BE2C (cell line): ENCODE data around the gene EYS.

Source experiments
- DNase-seq: peaks from one replicate; pipeline ENCODE4 v3.0.0-alpha.2; 2020
- H3K27me3 ChIP-seq: fragments of 250-450 bp; sonication (Bioruptor Pico); 2 replicates; pipeline ENCODE4 v1.5.1; 2020; ENCODE audit warnings: mild to moderate bottlenecking
- H3K36me3 ChIP-seq: fragments of 250-450 bp; sonication (Bioruptor Pico); 2 replicates; pipeline ENCODE4 v1.5.1; 2020; ENCODE audit warnings: mild to moderate bottlenecking
- H3K4me1 ChIP-seq: fragments of 250-450 bp; sonication (Bioruptor Pico); 2 replicates; pipeline ENCODE4 v1.5.1; 2020
- H3K4me3 ChIP-seq: 2 replicates; pipeline ENCODE4 v1.5.1; 2011; ENCODE audit warnings: low read depth, low read length
- H3K9me3 ChIP-seq: fragments of 250-450 bp; sonication (Bioruptor Pico); 2 replicates; pipeline ENCODE4 v1.5.1; 2020
- TF ChIP-seq, protein P1 (sequence below): IDR thresholded peaks from 2 replicates; pipeline ENCODE4 v1.5.1; 2012; ENCODE audit warnings: mild to moderate bottlenecking, low read depth, low read length

The EYS gene

DNA sequence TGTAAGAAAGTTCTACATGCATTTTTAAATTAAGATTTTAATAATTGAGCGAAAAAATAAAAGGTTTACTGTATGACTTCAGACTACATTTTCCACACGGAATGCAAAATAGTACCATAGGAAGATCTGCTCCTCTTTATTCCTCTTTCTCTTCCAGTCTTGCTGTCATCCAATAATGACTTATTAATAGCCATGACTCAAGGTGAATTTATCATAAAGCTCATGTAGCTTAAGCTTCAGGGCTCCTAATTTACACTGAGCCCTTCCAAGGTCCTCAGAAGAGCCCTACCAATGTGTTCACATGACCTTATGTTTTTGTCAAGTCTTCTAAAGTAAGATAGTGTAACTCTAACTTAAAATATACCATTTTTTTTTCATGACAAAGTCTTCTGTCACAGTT, 1561.4 kb downstream of the EYS start:
- H3K9me3 ChIP-seq: no peaks in the 10 kb centered on the region

DNA sequence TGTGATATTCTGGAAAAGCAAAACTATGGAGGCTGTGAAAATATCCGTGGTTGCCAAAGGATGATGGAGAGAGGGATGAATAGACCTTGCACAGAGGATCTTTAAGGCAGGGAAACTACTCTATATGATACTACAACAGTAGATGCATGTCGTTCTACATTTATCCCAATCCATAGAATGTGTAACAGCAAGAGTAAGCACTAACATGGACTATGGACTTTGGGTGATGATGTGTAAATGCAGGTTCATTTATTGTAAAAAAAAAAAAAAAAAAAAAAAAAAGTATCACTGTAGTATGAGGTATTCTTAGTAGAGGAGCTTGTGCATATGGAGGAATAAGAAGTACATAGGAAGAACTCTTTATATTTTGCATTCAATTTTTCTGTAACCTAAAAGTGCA, 1563.9 kb downstream of the EYS start:
- TF ChIP-seq, protein P1, sequence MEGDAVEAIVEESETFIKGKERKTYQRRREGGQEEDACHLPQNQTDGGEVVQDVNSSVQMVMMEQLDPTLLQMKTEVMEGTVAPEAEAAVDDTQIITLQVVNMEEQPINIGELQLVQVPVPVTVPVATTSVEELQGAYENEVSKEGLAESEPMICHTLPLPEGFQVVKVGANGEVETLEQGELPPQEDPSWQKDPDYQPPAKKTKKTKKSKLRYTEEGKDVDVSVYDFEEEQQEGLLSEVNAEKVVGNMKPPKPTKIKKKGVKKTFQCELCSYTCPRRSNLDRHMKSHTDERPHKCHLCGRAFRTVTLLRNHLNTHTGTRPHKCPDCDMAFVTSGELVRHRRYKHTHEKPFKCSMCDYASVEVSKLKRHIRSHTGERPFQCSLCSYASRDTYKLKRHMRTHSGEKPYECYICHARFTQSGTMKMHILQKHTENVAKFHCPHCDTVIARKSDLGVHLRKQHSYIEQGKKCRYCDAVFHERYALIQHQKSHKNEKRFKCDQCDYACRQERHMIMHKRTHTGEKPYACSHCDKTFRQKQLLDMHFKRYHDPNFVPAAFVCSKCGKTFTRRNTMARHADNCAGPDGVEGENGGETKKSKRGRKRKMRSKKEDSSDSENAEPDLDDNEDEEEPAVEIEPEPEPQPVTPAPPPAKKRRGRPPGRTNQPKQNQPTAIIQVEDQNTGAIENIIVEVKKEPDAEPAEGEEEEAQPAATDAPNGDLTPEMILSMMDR: no peak
- H3K27me3 ChIP-seq: no peaks in the 10 kb centered on the region
- H3K4me1 ChIP-seq: peaks cover 6% of the 10 kb centered on the region; the same call in 1 of the 2 replicates
- H3K9me3 ChIP-seq: no peaks in the 10 kb centered on the region
- no peak for DNase-seq
- no peak overlapping the region for H3K4me3 ChIP-seq
- no peaks in the 10 kb centered on the region for H3K36me3 ChIP-seq

More for the DNA sequence above, 1561.4 kb downstream of the EYS start:
- Histone ChIP-seq H3K4me1 (peaks cover 6% of the 10 kb centered on the region; the same call in 1 of the 2 replicates), H3K27me3 (no peaks in the 10 kb centered on the region), H3K36me3 (no peaks in the 10 kb centered on the region), H3K4me3 (no peak overlapping the region)
- no peak for DNase-seq
- TF ChIP-seq, protein P1: no peak

DNA sequence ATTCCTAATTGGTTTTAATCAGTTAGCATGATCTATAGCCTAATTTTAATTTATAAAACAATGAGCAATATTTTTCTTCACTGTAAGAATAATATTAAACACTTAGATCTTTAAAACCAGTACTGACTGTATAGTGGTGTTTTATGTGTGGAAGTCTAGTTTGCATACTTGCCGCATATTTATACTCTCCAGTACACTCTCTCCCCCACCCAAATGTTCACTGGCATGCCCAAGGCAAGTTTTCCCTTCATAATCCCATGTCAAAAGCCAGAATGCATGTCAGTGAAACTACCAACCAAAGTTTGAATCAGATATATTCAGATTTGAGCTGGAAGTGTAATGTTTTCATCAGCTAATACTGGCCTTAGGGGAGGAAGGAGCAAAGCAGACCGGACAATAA, 1565.3 kb downstream of the EYS start:
- TF ChIP-seq, protein P1: no peak
- no peaks in the 10 kb centered on the region for H3K27me3 ChIP-seq
- H3K4me1 ChIP-seq: peaks cover 6% of the 10 kb centered on the region; the same call in 1 of the 2 replicates
- no peak overlapping the region for H3K4me3 ChIP-seq
- H3K9me3 ChIP-seq: no peaks in the 10 kb centered on the region
- DNase-seq: no peak
- H3K36me3 ChIP-seq: no peaks in the 10 kb centered on the region

DNA sequence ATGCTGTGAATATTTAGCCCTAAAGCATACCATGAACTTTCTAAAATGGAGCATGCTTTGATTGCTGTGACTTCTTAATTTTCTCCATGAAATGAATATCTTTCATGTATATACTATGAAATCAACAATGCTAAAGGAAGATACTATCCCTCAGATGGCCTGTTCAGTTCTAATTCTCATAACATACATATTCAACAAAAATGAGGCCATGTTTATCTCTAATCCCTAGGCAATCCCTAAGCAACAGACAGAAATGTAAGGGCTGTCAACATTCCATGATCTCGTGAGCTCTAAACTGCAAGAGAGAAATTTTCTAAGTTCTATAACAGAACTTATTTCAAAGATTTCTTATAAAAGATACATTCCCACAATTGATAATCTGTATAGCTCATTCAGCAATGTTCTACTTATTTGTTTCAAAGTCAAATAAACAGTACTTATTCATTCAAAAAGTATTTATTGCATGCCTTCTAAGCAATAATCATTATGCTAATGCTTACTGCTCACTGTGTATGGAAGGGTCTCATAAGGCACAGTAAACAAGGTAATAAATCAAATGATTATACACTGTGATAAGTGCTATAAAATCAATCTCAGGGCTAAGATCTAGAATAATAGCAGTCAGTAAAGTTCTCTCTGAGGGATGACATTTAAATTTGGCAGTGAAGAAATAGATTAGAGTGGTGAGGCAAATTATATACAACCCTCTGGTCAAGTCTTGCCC, 1578.6 kb downstream of the EYS start:
- Histone ChIP-seq H3K4me3 (no peak overlapping the region), H3K4me1 (peaks cover 8% of the 10 kb centered on the region), H3K27me3 (no peaks in the 10 kb centered on the region), H3K36me3 (no peaks in the 10 kb centered on the region), H3K9me3 (0 out of 2 replicates have a peak, but pooled peaks cover 3% of the 10 kb centered on the region)
- DNase-seq: no peak
- TF ChIP-seq, protein P1: no peak

DNA sequence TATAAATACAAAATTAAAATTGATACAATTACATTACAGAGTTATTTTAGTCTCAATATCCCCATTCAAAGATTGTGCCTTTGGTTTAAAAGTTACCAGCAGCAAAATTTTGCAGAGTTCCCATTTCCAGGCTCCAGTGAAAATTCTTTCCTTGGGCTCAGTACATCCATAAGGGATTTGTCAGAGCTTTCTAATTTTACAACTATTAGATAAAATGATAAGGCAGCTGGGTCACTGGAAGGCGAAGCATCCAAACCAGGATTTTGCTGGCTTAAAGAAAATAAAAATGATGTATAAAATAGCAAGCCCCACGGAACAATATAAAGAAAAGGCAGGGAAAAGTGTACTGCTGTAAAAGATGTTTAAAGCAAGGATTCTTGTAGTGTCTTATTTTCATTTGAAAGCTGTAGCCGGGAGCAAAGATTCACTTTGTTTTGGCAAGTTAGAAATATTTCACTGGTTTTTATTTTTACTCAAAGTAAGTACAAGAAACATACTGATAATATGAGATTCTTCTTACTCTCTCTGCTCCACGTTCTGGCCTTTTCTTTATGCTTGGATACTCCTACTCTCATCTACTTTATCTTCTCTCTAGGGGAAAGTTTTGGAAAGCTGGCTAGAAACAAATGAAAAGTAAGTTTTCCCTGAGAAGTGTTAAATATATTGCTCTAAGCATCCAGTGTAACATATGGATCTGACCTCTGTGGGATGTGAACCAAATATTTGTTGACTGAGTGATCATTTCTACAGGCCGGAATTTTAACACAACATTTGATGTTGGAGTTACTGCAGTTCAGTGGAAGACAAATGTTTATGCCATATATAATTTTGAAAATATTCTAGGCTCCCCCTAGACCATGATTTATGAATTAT, 1583.0 kb downstream of the EYS start:
- no peak overlapping the region for H3K4me3 ChIP-seq
- no peaks in the 10 kb centered on the region for H3K9me3 ChIP-seq
- no peaks in the 10 kb centered on the region for H3K36me3 ChIP-seq

More for the DNA sequence above, 1583.0 kb downstream of the EYS start:
- TF ChIP-seq, protein P1: no peak
- DNase-seq: no peak
- Histone ChIP-seq H3K4me1 (peaks cover 10% of the 10 kb centered on the region), H3K27me3 (no peaks in the 10 kb centered on the region)
